GM13976 (cell line): ENCODE data around the gene ABCA10.
"Not testable (repeated sequence)": the region's sequence is repeated elsewhere in the genome, so short reads cannot be mapped to it uniquely, and the experiment has no call there.

Source experiments
- DNase-seq: peaks from one replicate; pipeline ENCODE4 v3.0.0; 2012; ENCODE audit warnings: low spot score
- CTCF ChIP-seq: IDR thresholded peaks from 2 replicates; pipeline ENCODE4 v1.5.1; 2012; ENCODE audit warnings: borderline replicate concordance, mild to moderate bottlenecking; ENCODE audit not compliant: insufficient read depth; ENCODE audit errors: extremely low read depth, missing control alignments, control extremely low read depth
- in situ Hi-C: fragments of 300-500 bp; cut with MboI; formaldehyde crosslinking; loops from one replicate; pipeline ENCODE4 v1.12.0; 2022; ENCODE audit warnings: low sequenced_read_pairs, mixed read lengths, inconsistent platforms; ENCODE audit not compliant: unreplicated experiment

The ABCA10 gene

GRCh38 chr17:69220098-69220497 lies 8.5 kb downstream of the ABCA10 start:
- in situ Hi-C loops: no loop called here

GRCh38 chr17:69218986-69219385 lies 9.6 kb downstream of the ABCA10 start:
- no peak for DNase-seq
- no peak for TF ChIP-seq CTCF
- in situ Hi-C loops: no loop called here

More at GRCh38 chr17:69220098-69220497, 8.5 kb downstream of the ABCA10 start:
- DNase-seq: no peak
- TF ChIP-seq CTCF: no peak

- in situ Hi-C loops: no loop called here
- no peak for TF ChIP-seq CTCF
- no peak for DNase-seq
These were observed 15.4 kb downstream of the ABCA10 start for GRCh38 chr17:69213059-69213813.

- DNase-seq: no peak
- in situ Hi-C loops: no loop called here
- no peak for TF ChIP-seq CTCF
These were observed 20.0 kb downstream of the ABCA10 start for GRCh38 chr17:69208640-69209039.

- no peak for DNase-seq
- TF ChIP-seq CTCF: no peak
- in situ Hi-C loops: no loop called here
These were observed 21.5 kb downstream of the ABCA10 start for GRCh38 chr17:69207151-69207550.

- TF ChIP-seq CTCF: no peak
These were observed 30.4 kb downstream of the ABCA10 start for GRCh38 chr17:69198238-69198637.

GRCh38 chr17:69196105-69196653 lies 32.4 kb downstream of the ABCA10 start:
- DNase-seq, in situ Hi-C loops: not testable (repeated sequence)

More at GRCh38 chr17:69198238-69198637, 30.4 kb downstream of the ABCA10 start:
- no peak for DNase-seq
- in situ Hi-C loops: no loop called here
